GM11168 (cell line): Measurements from ENCODE around the gene GCNT3.
"Not testable (repeated sequence)": the region's sequence is repeated elsewhere in the genome, so short reads cannot be mapped to it uniquely, and the experiment has no call there.

Source experiments
- in situ Hi-C: fragments of 300-500 bp; cut with MboI; formaldehyde crosslinking; loops from one replicate; pipeline ENCODE4 v1.12.0; 2022; ENCODE audit warnings: low sequenced_read_pairs; ENCODE audit not compliant: unreplicated experiment

The GCNT3 gene

DNA sequence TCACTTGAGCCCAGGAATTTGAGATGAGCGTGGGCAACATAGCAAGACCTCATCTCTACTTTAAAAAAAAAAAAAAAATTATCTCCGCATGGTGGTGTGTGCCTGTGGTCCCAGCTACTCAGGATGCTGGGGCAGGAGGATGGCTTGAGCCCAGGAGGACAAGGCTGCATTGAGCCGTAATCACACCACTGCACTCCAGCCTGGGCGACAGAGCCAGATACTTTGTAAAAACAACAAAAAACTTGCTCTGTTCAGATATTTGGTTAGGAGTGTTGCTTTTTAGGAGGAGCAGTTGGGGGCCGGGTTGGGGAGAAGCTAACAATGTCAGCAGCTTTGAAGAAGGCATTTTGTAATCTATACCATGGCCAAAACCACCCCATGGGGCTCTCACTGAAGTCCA lies 4.1 kb downstream of the GCNT3 start:
- in situ Hi-C loops, result no loop called here

- in situ Hi-C loops, result no loop called here
Measured at GRCh38 chr15:59616379-59616778, 4.8 kb downstream of the GCNT3 start.

GRCh38 chr15:59618406-59618805 lies 6.8 kb downstream of the GCNT3 start:
- in situ Hi-C loops, result no loop called here

DNA sequence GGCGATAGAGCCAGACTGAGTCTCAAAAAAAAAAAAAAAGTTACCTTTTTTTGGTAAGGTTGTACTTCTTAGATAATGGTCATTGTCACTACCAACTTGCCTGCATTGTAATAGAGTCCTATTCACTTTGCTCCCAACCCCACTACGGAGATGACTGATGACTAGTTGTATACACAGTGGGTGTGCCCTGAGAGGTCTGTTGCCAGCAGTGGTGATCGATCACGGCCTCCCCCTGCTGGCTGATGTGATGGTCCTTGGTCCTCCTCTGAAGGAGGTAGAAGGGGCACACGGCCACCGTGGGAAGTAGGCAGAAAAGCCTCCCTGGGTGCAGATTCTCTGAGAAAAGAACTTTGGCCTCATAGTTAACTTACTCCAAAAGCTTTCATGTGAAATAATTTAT lies 10.7 kb downstream of the GCNT3 start:
- in situ Hi-C loops, result loop anchor here (5.0 kb wide), 1 partner anchor 80 kb away; no protein-coding TSS in a partner anchor

GRCh38 chr15:59632714-59633113 lies 21.1 kb downstream of the GCNT3 start:
- in situ Hi-C loops, result no loop called here

- in situ Hi-C loops, result no loop called here
Measured at GRCh38 chr15:59636184-59636583, 24.6 kb downstream of the GCNT3 start.

GRCh38 chr15:59637507-59637906 lies 25.9 kb downstream of the GCNT3 start:
- in situ Hi-C loops, result not testable (repeated sequence)

- in situ Hi-C loops, result no loop called here
Measured at GRCh38 chr15:59642351-59642750, 30.8 kb downstream of the GCNT3 start.

- in situ Hi-C loops, result no loop called here
Measured at GRCh38 chr15:59644756-59645155, 33.2 kb downstream of the GCNT3 start.

DNA sequence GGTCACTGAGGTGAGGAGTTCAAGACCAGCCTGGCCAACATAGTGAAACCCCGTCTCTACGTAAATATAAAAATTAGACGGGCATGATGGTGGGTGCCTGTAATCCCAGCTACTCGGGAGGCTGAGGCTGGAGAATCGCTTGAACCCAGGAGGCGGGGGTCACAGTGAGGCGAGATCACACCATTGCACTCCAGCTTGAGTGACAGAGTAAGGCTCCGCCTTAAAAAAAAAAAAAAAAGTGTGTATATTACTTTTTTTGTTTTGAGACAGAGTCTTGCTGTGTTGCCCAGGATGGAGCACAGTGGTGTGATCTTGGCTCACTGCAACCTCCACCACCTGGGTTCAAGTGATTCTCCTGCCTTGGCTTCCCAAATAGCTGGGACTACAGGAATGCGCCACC lies 34.2 kb downstream of the GCNT3 start:
- in situ Hi-C loops, result not testable (repeated sequence)

- in situ Hi-C loops, result no loop called here
Measured at GRCh38 chr15:59646277-59646676, 34.7 kb downstream of the GCNT3 start.

GRCh38 chr15:59647085-59647484 lies 35.5 kb downstream of the GCNT3 start:
- in situ Hi-C loops, result no loop called here

DNA sequence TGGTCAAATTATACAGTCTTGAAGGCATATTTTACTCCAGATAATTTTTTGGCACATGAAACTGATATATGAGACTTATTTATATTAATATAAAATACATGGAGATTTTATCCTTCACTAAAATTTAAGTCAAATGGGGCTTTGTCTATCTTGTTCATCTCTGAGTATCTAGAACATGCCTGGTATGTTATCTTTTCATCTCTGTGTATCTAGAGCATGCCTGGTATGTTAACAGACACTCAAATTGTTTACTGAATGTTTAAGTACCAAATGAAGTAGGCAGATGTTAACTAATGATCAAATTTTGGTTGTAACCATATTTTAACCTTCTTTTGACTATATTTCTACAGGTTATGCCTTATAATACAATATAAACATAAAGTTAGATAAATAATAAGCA lies 38.0 kb downstream of the GCNT3 start:
- in situ Hi-C loops, result no loop called here

DNA sequence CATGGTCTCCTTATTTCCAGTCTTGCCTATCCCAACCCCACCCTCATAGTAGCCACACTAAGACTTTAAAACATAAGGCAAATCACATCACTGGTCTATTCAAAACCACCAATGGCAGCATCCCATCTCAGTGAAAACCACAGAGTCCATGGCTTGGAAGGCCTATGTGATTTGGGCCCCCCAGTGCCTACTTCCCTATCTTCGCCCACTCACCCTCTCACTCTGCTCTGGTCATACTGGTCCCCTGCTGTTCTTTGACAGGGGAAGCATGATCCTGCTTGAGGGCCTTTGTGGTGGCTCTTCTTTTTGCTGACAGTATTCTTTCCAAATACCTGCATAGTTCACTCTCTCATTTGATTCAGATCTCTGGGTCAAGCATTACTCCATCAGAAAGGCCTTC lies 42.5 kb downstream of the GCNT3 start:
- in situ Hi-C loops, result no loop called here

DNA sequence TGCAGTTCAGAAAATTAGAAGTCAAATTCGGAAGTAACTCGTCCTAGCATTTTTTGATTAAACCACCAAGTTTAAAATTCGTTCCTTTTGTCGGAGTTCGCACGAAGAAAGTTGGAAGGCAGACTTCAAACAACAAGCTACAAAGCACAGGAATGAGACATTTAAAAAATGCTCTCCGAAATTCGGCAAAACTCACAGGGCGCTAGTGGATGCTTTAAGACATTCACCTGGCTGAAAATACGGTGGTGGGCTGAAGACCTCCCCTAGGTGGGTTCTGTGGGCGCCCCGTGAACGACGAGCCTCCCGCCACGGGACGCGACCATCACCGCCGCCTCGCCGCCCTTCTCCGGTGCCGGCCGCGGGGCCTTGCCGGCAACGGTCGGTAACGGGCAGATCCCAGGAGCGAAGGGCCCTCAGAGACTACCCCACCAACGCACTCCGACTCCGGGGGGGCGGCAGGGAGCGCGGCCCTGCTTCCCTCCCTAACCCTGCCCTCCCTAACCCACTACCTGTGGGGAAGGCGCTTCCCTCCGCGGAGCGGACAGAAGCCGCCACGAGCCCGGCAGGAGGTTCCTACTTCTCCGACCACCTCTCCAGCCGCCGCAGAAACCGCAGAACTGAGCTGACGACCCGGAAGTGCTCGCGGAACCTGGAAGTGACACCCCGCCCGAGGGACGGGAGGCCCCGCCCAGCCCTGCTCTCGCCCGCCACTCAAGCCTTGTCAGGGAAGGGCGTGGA lies 45.5 kb downstream of the GCNT3 start, which contains the start of gene GTF2A2:
GTF2A2 (minus strand) TSS at position 619 of the 738 bp plus-strand sequence. CDS start 5,238 bp downstream, outside the sequence.
- in situ Hi-C loops, result no loop called here

DNA sequence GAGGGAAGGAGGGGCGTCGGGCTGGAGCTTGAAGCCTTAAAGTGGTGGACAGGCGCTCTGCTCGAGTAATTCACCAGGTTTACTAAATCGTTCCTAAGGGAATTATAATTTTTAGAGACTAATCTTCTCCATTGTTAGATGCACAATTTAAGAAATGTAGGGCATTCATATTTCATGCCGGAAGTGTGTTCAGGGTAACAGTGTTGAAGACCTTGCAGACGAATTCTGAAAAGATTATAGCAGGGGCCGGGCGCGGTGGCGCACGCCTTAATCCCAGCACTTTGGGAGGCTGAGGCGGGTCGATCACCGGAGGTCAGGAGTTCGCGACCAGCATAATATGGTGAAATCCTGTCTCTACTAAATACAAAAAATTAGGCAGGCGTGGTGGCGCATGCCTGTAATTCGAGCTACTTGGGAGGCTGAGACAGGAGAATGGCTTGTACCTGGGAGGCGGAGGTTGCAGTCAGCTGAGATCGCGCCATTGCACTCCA lies 46.1 kb downstream of the GCNT3 start:
- in situ Hi-C loops, result no loop called here

GRCh38 chr15:59659366-59659765 lies 47.8 kb downstream of the GCNT3 start:
- in situ Hi-C loops, result no loop called here

- in situ Hi-C loops, result no loop called here
Measured at GRCh38 chr15:59662260-59662659, 50.7 kb downstream of the GCNT3 start.

DNA sequence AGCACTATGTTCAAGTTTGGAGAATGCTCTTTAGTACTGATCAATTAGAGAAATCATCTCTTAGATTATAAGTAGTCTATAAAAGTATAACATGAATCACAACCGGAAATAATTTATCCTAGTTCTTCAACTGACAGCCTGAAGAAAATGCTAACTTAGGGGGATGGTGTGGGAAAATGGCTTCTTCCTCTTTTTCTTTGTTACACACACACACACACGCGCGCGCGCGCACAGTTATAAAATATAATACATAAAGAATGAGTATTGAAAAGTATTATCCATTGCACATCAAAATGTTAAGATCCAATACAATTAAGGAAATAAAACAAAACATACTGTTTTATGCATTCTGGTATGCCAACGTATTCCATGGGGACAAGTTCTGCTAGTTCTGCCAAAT lies 57.0 kb downstream of the GCNT3 start:
- in situ Hi-C loops, result no loop called here
